Mesenchymal stem cell (in vitro differentiated cells and primary cell): ENCODE results near the gene UFSP1.
A peak's percentile ranks its signal among the peaks of the same experiment; 100 is the strongest.

ENCODE experiments used
- DNase-seq: peaks from one replicate; pipeline ENCODE4 v3.0.0-alpha.2; 2013
- H2AFZ ChIP-seq: one replicate; pipeline ENCODE4 v1.6.1; 2013; ENCODE audit warnings: low read depth, mild to moderate bottlenecking, control low read depth, inconsistent platforms, low read length, moderate library complexity
- H2AK5ac ChIP-seq: 2 replicates; pipeline ENCODE4 v1.6.1; 2013; ENCODE audit warnings: low read length, moderate library complexity, mild to moderate bottlenecking, inconsistent platforms; ENCODE audit not compliant: severe bottlenecking
- H2BK120ac ChIP-seq: one replicate; pipeline ENCODE4 v1.6.1; 2013; ENCODE audit warnings: low read depth, mild to moderate bottlenecking, inconsistent platforms, low read length, moderate library complexity
- H2BK12ac ChIP-seq, 2 experiments: one replicate each; pipeline ENCODE4 v1.6.1; 2013; ENCODE audit warnings: inconsistent platforms in 2 of 2, low read length in 2 of 2, mild to moderate bottlenecking in 2 of 2, moderate library complexity in 2 of 2, control low read depth in 1 of 2
- H2BK15ac ChIP-seq: one replicate; pipeline ENCODE4 v1.6.1; 2013; ENCODE audit warnings: mild to moderate bottlenecking, low read depth, inconsistent platforms; ENCODE audit not compliant: poor library complexity, severe bottlenecking
- H2BK5ac ChIP-seq: 2 replicates; pipeline ENCODE4 v1.6.1; 2013; ENCODE audit warnings: low read depth, mild to moderate bottlenecking, low read length, control low read depth, inconsistent platforms; ENCODE audit not compliant: poor library complexity, severe bottlenecking
- H3K14ac ChIP-seq, 2 experiments: one replicate each; pipeline ENCODE4 v1.6.1; 2013; ENCODE audit warnings: inconsistent platforms in 2 of 2, low read length in 2 of 2, control low read depth in 1 of 2, mild to moderate bottlenecking in 1 of 2, moderate library complexity in 1 of 2
- H3K18ac ChIP-seq, 2 experiments: one replicate each; pipeline ENCODE4 v1.6.1; 2013; ENCODE audit warnings: inconsistent platforms in 2 of 2, low read length in 2 of 2, control low read depth in 1 of 2, low read depth in 1 of 2, mild to moderate bottlenecking in 1 of 2
- H3K23ac ChIP-seq, 2 experiments: one replicate each; pipeline ENCODE4 v1.6.1; 2013; ENCODE audit warnings: inconsistent platforms in 2 of 2, low read length in 2 of 2, mild to moderate bottlenecking in 2 of 2, moderate library complexity in 2 of 2, control low read depth in 1 of 2
- H3K27ac ChIP-seq: 2 replicates; pipeline ENCODE4 v1.5.1; 2013; ENCODE audit warnings: mild to moderate bottlenecking, moderate library complexity, low read length, control low read depth, inconsistent platforms; ENCODE audit not compliant: poor library complexity, severe bottlenecking
- H3K27me3 ChIP-seq, 2 experiments: 2 replicates each; pipeline versions ENCODE4 v1.6.1 to v1.7.0; 2013; ENCODE audit warnings: low read length in 2 of 2, mild to moderate bottlenecking in 2 of 2, moderate library complexity in 2 of 2, control low read depth in 1 of 2, inconsistent platforms in 1 of 2; ENCODE audit not compliant: control insufficient read depth in 1 of 2, insufficient read depth in 1 of 2
- H3K36me3 ChIP-seq, 2 experiments: 2 replicates each; pipeline versions ENCODE4 v1.6.1 to v1.7.0; 2013; ENCODE audit warnings: low read length in 2 of 2, control low read depth in 1 of 2, inconsistent platforms in 1 of 2, low read depth in 1 of 2, mild to moderate bottlenecking in 1 of 2; ENCODE audit not compliant: insufficient read depth in 2 of 2, control insufficient read depth in 1 of 2
- H3K4ac ChIP-seq, 2 experiments: one replicate each; pipeline ENCODE4 v1.6.1; 2013; ENCODE audit warnings: inconsistent platforms in 2 of 2, low read length in 2 of 2, mild to moderate bottlenecking in 2 of 2, moderate library complexity in 2 of 2, control low read depth in 1 of 2, low read depth in 1 of 2
- H3K4me1 ChIP-seq: 2 replicates; pipeline ENCODE4 v1.6.1; 2013; ENCODE audit warnings: low read depth, low read length, control low read depth; ENCODE audit not compliant: control insufficient read depth, insufficient read depth
- H3K4me2 ChIP-seq: 2 replicates; pipeline ENCODE4 v1.6.1; 2013; ENCODE audit warnings: low read length, mild to moderate bottlenecking, inconsistent platforms; ENCODE audit not compliant: poor library complexity, severe bottlenecking
- H3K4me3 ChIP-seq, 2 experiments: 2 replicates each; pipeline versions ENCODE4 v1.5.1 to v1.7.0; 2013; ENCODE audit warnings: low read length in 2 of 2, mild to moderate bottlenecking in 2 of 2, control low read depth in 1 of 2, low read depth in 1 of 2; ENCODE audit not compliant: insufficient read depth in 1 of 2
- H3K79me1 ChIP-seq: replicated peaks from 2 replicates; pipeline ENCODE4 v1.6.1; 2013; ENCODE audit warnings: mild to moderate bottlenecking, control low read depth, low read length, inconsistent platforms; ENCODE audit not compliant: poor library complexity, severe bottlenecking
- H3K9ac ChIP-seq: 2 replicates; pipeline ENCODE4 v1.7.0; 2013; ENCODE audit warnings: mild to moderate bottlenecking, low read length, moderate library complexity
- H3K9me3 ChIP-seq: 2 replicates; pipeline ENCODE4 v1.7.0; 2013; ENCODE audit warnings: mild to moderate bottlenecking, low read length; ENCODE audit not compliant: control insufficient read depth
- H4K8ac ChIP-seq: one replicate; pipeline ENCODE4 v1.6.1; 2013; ENCODE audit warnings: inconsistent platforms, mild to moderate bottlenecking, low read length, moderate library complexity
- H4K91ac ChIP-seq: one replicate; pipeline ENCODE4 v1.6.1; 2013; ENCODE audit warnings: mild to moderate bottlenecking, low read length, inconsistent platforms
- WGBS: methylation state at CpG from one replicate; pipeline ENCODE4 v1.1.7; 2013; ENCODE audit warnings: mixed read lengths; 5-methylcytosine and 5-hydroxymethylcytosine counted together

Gene UFSP1

GRCh38 chr7:100900978-100901377 lies 11.5 kb upstream of the UFSP1 start:
- no peak overlapping the region for H2BK12ac ChIP-seq
- H3K36me3 ChIP-seq: no peaks in the 10 kb centered on the region
- H3K9me3 ChIP-seq: no peaks in the 10 kb centered on the region
- no peak overlapping the region for H3K23ac ChIP-seq
- WGBS: 100% methylated on average over 1 of the region's 2 CpGs
- H3K79me1 ChIP-seq: no peaks in the 10 kb centered on the region
- H2AFZ ChIP-seq: no peak overlapping the region
- no peak overlapping the region for H3K18ac ChIP-seq
- H3K27ac ChIP-seq: no peak overlapping the region
- H2AK5ac ChIP-seq: no peak overlapping the region
- H2BK5ac ChIP-seq: no peak overlapping the region
- no peak overlapping the region for H3K4me2 ChIP-seq
- no peak overlapping the region for H4K91ac ChIP-seq
- H2BK15ac ChIP-seq: no peak overlapping the region
- no peak for DNase-seq
- H2BK120ac ChIP-seq: no peak overlapping the region
- H4K8ac ChIP-seq: no peak overlapping the region
- H3K9ac ChIP-seq: no peak overlapping the region
- H3K4ac ChIP-seq: no peak overlapping the region
- no peak overlapping the region for H3K14ac ChIP-seq
- no peak overlapping the region for H3K4me3 ChIP-seq
- H3K27me3 ChIP-seq: peaks cover 39 to 44% of the 10 kb centered on the region in 2 experiments
- H3K4me1 ChIP-seq: peaks cover 13% of the 10 kb centered on the region

- DNase-seq: no peak
- Histone ChIP-seq H3K23ac (no peak overlapping the region), H3K9ac (no peak overlapping the region), H3K36me3 (no peaks in the 10 kb centered on the region), H3K27ac (no peak overlapping the region), H2AFZ (no peak overlapping the region), H4K91ac (no peak overlapping the region), H2BK120ac (no peak overlapping the region), H3K27me3 (peaks cover 41 to 56% of the 10 kb centered on the region in 2 experiments), H2BK12ac (no peak overlapping the region), H3K79me1 (no peaks in the 10 kb centered on the region), H3K4me1 (peaks cover 24% of the 10 kb centered on the region), H3K18ac (no peak overlapping the region), H3K14ac (no peak overlapping the region), H4K8ac (no peak overlapping the region), H2BK5ac (no peak overlapping the region), H3K4me2 (no peak overlapping the region), H3K4me3 (no peak overlapping the region), H2AK5ac (no peak overlapping the region), H3K9me3 (no peaks in the 10 kb centered on the region), H3K4ac (no peak overlapping the region), H2BK15ac (no peak overlapping the region)
- WGBS: 93% methylated on average over 4 of the region's 5 CpGs
Observed at GRCh38 chr7:100899432-100899831, 9.9 kb upstream of the UFSP1 start.

GRCh38 chr7:100897772-100898454 lies 8.4 kb upstream of the UFSP1 start:
- Histone ChIP-seq H3K14ac (no peak overlapping the region), H3K79me1 (no peaks in the 10 kb centered on the region), H2BK5ac (no peak overlapping the region), H2BK12ac (no peak overlapping the region), H3K27ac (no peak overlapping the region), H2BK120ac (no peak overlapping the region), H3K18ac (no peak overlapping the region), H4K91ac (no peak overlapping the region), H4K8ac (no peak overlapping the region), H3K23ac (no peak overlapping the region), H3K4me2 (no peak overlapping the region), H3K27me3 (peaks cover 41 to 68% of the 10 kb centered on the region in 2 experiments), H2BK15ac (no peak overlapping the region), H3K9me3 (no peaks in the 10 kb centered on the region), H2AK5ac (no peak overlapping the region), H3K36me3 (no peaks in the 10 kb centered on the region), H3K9ac (no peak overlapping the region), H3K4me3 (no peak overlapping the region), H2AFZ (no peak overlapping the region), H3K4ac (no peak overlapping the region), H3K4me1 (peaks cover 28% of the 10 kb centered on the region)
- DNase-seq: no peak
- 85% methylated on average over 12 of the region's 13 CpGs for WGBS

GRCh38 chr7:100896732-100897608 lies 7.5 kb upstream of the UFSP1 start:
- no peak overlapping the region for H2BK12ac ChIP-seq
- H3K14ac ChIP-seq: no peak overlapping the region
- peak overlapping the region in 1 of 2 experiments; percentile 48 for H3K4me3 ChIP-seq
- H2BK5ac ChIP-seq: no peak overlapping the region
- peaks cover 28% of the 10 kb centered on the region for H3K4me1 ChIP-seq
- H2AFZ ChIP-seq: peak overlapping the region; percentile 68
- no peak overlapping the region for H2AK5ac ChIP-seq
- H3K9me3 ChIP-seq: no peaks in the 10 kb centered on the region
- no peaks in the 10 kb centered on the region for H3K79me1 ChIP-seq
- H2BK15ac ChIP-seq: no peak overlapping the region
- H3K23ac ChIP-seq: no peak overlapping the region
- peaks cover 39 to 69% of the 10 kb centered on the region in 2 experiments for H3K27me3 ChIP-seq
- DNase-seq: no peak
- no peak overlapping the region for H3K27ac ChIP-seq
- 4% methylated on average over 56 of the region's 95 CpGs for WGBS
- no peak overlapping the region for H4K91ac ChIP-seq
- H3K9ac ChIP-seq: no peak overlapping the region
- no peak overlapping the region for H3K4ac ChIP-seq
- H4K8ac ChIP-seq: no peak overlapping the region
- H2BK120ac ChIP-seq: no peak overlapping the region
- H3K4me2 ChIP-seq: peak overlapping the region; percentile 79
- no peak overlapping the region for H3K18ac ChIP-seq
- no peaks in the 10 kb centered on the region for H3K36me3 ChIP-seq
